Neural cell (in vitro differentiated cells): Measurements from ENCODE around the gene KCNK13. TPM values are rescaled to one million over a fixed set of nuclear protein-coding genes. Genes with fewer than 3 reads are reported as not detected.

Experiments
- H2AFZ ChIP-seq: fragments of 200-600, 300-800 bp; sonication (generic), shearing (Covaris generic); 2 replicates; pipeline ENCODE4 v1.6.0; 2014; ENCODE audit warnings: low read depth, mild to moderate bottlenecking, antibody characterized with exemption, low read length, moderate library complexity
- H3F3A ChIP-seq: fragments of 200-600 bp; shearing (Covaris generic); 2 replicates; pipeline ENCODE4 v1.6.1; 2016; ENCODE audit warnings: mild to moderate bottlenecking, moderate library complexity, mixed read lengths, antibody characterized with exemption, low read length; ENCODE audit not compliant: insufficient read depth, poor library complexity, severe bottlenecking
- H3K27ac ChIP-seq: fragments of 200-600, 300-800 bp; sonication (generic), shearing (Covaris generic); 2 replicates; pipeline ENCODE4 v1.5.1; 2014; ENCODE audit warnings: mild to moderate bottlenecking, low read length, moderate library complexity
- H3K27me3 ChIP-seq: fragments of 300-800, 200-600 bp; sonication (generic), shearing (Covaris generic); 2 replicates; pipeline ENCODE4 v1.6.0; 2014; ENCODE audit warnings: mild to moderate bottlenecking, low read depth, low read length, moderate library complexity; ENCODE audit not compliant: insufficient read depth
- H3K36me3 ChIP-seq: fragments of 300-800, 200-600 bp; sonication (generic), shearing (Covaris generic); 2 replicates; pipeline ENCODE4 v1.5.1; 2014; ENCODE audit warnings: mild to moderate bottlenecking, antibody characterized with exemption, low read length, moderate library complexity; ENCODE audit not compliant: insufficient read depth
- H3K4me2 ChIP-seq: fragments of 300-800, 200-600 bp; sonication (generic), shearing (Covaris generic); 2 replicates; pipeline ENCODE4 v1.6.0; 2014; ENCODE audit warnings: mild to moderate bottlenecking, low read length
- H3K4me3 ChIP-seq: fragments of 300-800, 200-600 bp; sonication (generic), shearing (Covaris generic); 2 replicates; pipeline ENCODE4 v1.5.1; 2014; ENCODE audit warnings: mild to moderate bottlenecking, low read length, moderate library complexity
- H3K79me2 ChIP-seq: fragments of 200-600 bp; shearing (Covaris generic); replicated peaks from 2 replicates; pipeline ENCODE4 v1.6.0; 2014; ENCODE audit warnings: mild to moderate bottlenecking, low read length, moderate library complexity; ENCODE audit not compliant: insufficient read depth
- H3K9ac ChIP-seq: fragments of 300-800, 200-600 bp; sonication (generic), shearing (Covaris generic); 2 replicates; pipeline ENCODE4 v1.6.1; 2016; ENCODE audit warnings: mild to moderate bottlenecking, low read length, mixed read lengths
- H3K9me2 ChIP-seq: fragments of 200-600 bp; shearing (Covaris generic); 2 replicates; pipeline ENCODE4 v1.6.1; 2016; ENCODE audit warnings: mild to moderate bottlenecking, low read length, mixed read lengths; ENCODE audit not compliant: insufficient read depth
- H3K9me3 ChIP-seq: fragments of 200-600, 300-800 bp; sonication (generic), shearing (Covaris generic); 2 replicates; pipeline ENCODE4 v1.6.1; 2016; ENCODE audit warnings: mild to moderate bottlenecking, mixed run types, low read length, moderate library complexity, mixed read lengths
- H4K20me1 ChIP-seq: fragments of 200-600 bp; shearing (Covaris generic); 2 replicates; pipeline ENCODE4 v1.6.1; 2016; ENCODE audit warnings: mild to moderate bottlenecking, mixed run types; ENCODE audit not compliant: insufficient read depth
- CTCF ChIP-seq: fragments of 450-650 bp; IDR thresholded peaks from 2 replicates; pipeline ENCODE4 v1.5.1; 2014; ENCODE audit warnings: antibody characterized with exemption, mild to moderate bottlenecking, moderate library complexity; ENCODE audit not compliant: poor library complexity, severe bottlenecking
- EP300 ChIP-seq: fragments of 450-650 bp; conservative IDR thresholded peaks from 2 replicates; pipeline ENCODE4 v1.6.1; 2014; ENCODE audit warnings: antibody characterized with exemption, mild to moderate bottlenecking, moderate library complexity; ENCODE audit not compliant: poor library complexity, severe bottlenecking
- EZH2 ChIP-seq: fragments of 200-600, 300-800 bp; shearing (Covaris generic), sonication (generic); IDR thresholded peaks from 2 replicates; pipeline ENCODE4 v1.6.1; 2014; ENCODE audit warnings: antibody characterized with exemption, low read length, borderline replicate concordance, mild to moderate bottlenecking; ENCODE audit not compliant: insufficient read depth, poor library complexity, severe bottlenecking
- MXI1 ChIP-seq: fragments of 450-650 bp; conservative IDR thresholded peaks from 2 replicates; pipeline ENCODE4 v1.6.1; 2014; ENCODE audit warnings: antibody characterized with exemption, mild to moderate bottlenecking; ENCODE audit not compliant: poor library complexity, severe bottlenecking
- POLR2AphosphoS5 ChIP-seq: IDR thresholded peaks from 2 replicates; pipeline ENCODE4 v1.6.1; 2012
- RAD21 ChIP-seq: fragments of 450-650 bp; conservative IDR thresholded peaks from 2 replicates; pipeline ENCODE4 v1.6.1; 2014; ENCODE audit warnings: antibody characterized with exemption, mild to moderate bottlenecking, moderate library complexity
- REST ChIP-seq: IDR thresholded peaks from 2 replicates; pipeline ENCODE4 v1.6.1; 2012; ENCODE audit warnings: borderline replicate concordance
- SMC3 ChIP-seq: fragments of 450-650 bp; conservative IDR thresholded peaks from 2 replicates; pipeline ENCODE4 v1.6.1; 2014; ENCODE audit warnings: antibody characterized with exemption, mild to moderate bottlenecking, moderate library complexity; ENCODE audit not compliant: poor library complexity
- TAF1 ChIP-seq: IDR thresholded peaks from 2 replicates; pipeline ENCODE4 v1.6.1; 2012; ENCODE audit warnings: low read depth
- polyA plus RNA-seq: library from polyadenylated mRNA; depleted of rRNA; stranded (reverse); fragments of >200 nt; gene quantifications from 2 replicates; pipeline ENCODE4 v1.2.3, GENCODE V29; 2014

The KCNK13 gene
- polyA plus RNA-seq, 1 donor from 2014 or later: 0.11 TPM

GRCh38 chr14:90204516-90204915 lies 142.7 kb downstream of the KCNK13 start:
- Histone ChIP-seq H3K9me2 (no peaks in the 10 kb centered on the region), H3K27ac (no peak overlapping the region), H3F3A (no peaks in the 10 kb centered on the region), H3K36me3 (no peaks in the 10 kb centered on the region), H3K9me3 (no peaks in the 10 kb centered on the region), H3K79me2 (no peaks in the 10 kb centered on the region), H3K4me2 (no peak overlapping the region), H3K4me3 (no peak overlapping the region), H4K20me1 (no peaks in the 10 kb centered on the region), H3K27me3 (no peaks in the 10 kb centered on the region), H2AFZ (no peak overlapping the region), H3K9ac (no peak overlapping the region)
- TF ChIP-seq REST: no peak
- TF ChIP-seq EZH2: no peak
- no peak for TF ChIP-seq TAF1
- TF ChIP-seq EP300: no peak
- no peak for TF ChIP-seq CTCF
- no peak for TF ChIP-seq SMC3
- TF ChIP-seq MXI1: no peak
- no peak for TF ChIP-seq POLR2AphosphoS5
- TF ChIP-seq RAD21: no peak

DNA sequence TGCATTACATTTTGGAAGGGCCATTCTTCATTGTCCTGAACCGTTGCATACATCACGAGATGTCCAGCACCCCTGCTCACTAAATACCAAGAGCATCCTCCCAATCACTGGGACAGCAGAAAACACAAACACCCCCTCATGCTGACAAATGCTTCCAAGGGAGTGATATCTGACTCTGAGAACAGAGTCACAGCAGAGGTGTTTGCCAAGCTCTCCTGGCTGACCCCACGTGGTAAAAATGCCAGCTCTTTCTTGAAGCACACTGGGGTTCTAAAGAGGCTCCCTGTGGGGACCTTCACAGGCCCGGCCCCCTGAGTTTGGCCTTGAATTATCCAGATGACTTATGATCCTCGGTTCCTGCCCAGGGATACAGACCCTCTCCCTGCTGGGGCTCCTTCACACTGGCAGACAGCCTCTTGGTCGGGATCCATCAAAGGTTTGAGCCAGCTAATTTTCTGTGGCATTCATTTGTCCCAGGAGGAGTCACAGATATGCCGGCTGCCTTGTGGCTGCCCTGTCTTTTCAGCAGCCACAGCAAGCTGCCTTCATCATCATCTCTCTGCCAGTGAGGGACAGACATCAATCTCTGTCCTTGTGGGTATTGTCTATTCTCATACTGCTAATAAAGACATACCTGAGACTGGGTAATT lies 151.4 kb downstream of the KCNK13 start:
- H4K20me1 ChIP-seq: no peaks in the 10 kb centered on the region
- no peaks in the 10 kb centered on the region for H3K9me3 ChIP-seq
- H3K27me3 ChIP-seq: no peaks in the 10 kb centered on the region
- H3K79me2 ChIP-seq: no peaks in the 10 kb centered on the region
- H3K9ac ChIP-seq: no peak overlapping the region
- H2AFZ ChIP-seq: no peak overlapping the region
- no peaks in the 10 kb centered on the region for H3F3A ChIP-seq
- H3K27ac ChIP-seq: no peak overlapping the region
- H3K9me2 ChIP-seq: no peaks in the 10 kb centered on the region
- H3K4me2 ChIP-seq: no peak overlapping the region
- no peak for TF ChIP-seq MXI1
- no peak for TF ChIP-seq REST
- TF ChIP-seq EP300: no peak
- no peak for TF ChIP-seq RAD21
- no peak for TF ChIP-seq SMC3
- no peaks in the 10 kb centered on the region for H3K36me3 ChIP-seq
- no peak overlapping the region for H3K4me3 ChIP-seq
